Gastrocnemius medialis (tissue), 4 donors: Measurements from ENCODE around the gene THRAP3. TPM values are rescaled to one million over a fixed set of nuclear protein-coding genes. Genes with fewer than 3 reads are reported as not detected.
A peak's percentile ranks its signal among the peaks of the same experiment; 100 is the strongest.
"Not testable (repeated sequence)": the region's sequence is repeated elsewhere in the genome, so short reads cannot be mapped to it uniquely, and the experiment has no call there.

Source experiments
- ATAC-seq, 2 donors: fragments of 150-250 bp; one replicate each; pipeline ENCODE4 v1.9.1; 2016
- DNase-seq, 2 donors: peaks; one replicate each; pipeline ENCODE4 v3.0.0-alpha.2; 2019
- H3K27ac ChIP-seq, 4 donors: fragments of 200-600 bp; sonication (generic); 1 replicate in 1 of 4; 2 replicates in 3 of 4; pipeline ENCODE4 v1.5.1; 2016 to 2018; ENCODE audit warnings: mild to moderate bottlenecking in 2 of 4, moderate library complexity in 1 of 4
- H3K27me3 ChIP-seq, 3 donors: fragments of 200-600 bp; sonication (generic) in 2 of 3; 1 replicate in 1 of 3; 2 replicates in 2 of 3; pipeline versions ENCODE4 v1.5.1 to v1.6.0; 2016 to 2019; ENCODE audit warnings: mild to moderate bottlenecking in 1 of 3, moderate library complexity in 1 of 3
- H3K36me3 ChIP-seq, 2 donors: fragments of 200-600 bp; sonication (generic) in 1 of 2; one replicate each; pipeline ENCODE4 v1.5.1; 2017 to 2018
- H3K4me1 ChIP-seq, 2 donors: fragments of 200-600 bp; sonication (generic) in 1 of 2; one replicate each; pipeline ENCODE4 v1.5.1; 2016 to 2017; ENCODE audit warnings: mild to moderate bottlenecking in 2 of 2
- H3K4me3 ChIP-seq, 4 donors: fragments of 200-600 bp; sonication (generic) in 3 of 4; 1 replicate in 1 of 4; 2 replicates in 3 of 4; pipeline ENCODE4 v1.5.1; 2016 to 2019; ENCODE audit warnings: mild to moderate bottlenecking in 2 of 4
- H3K9me3 ChIP-seq, 3 donors: fragments of 200-600 bp; sonication (generic) in 2 of 3; 1 replicate in 1 of 3; 2 replicates in 2 of 3; pipeline ENCODE4 v1.5.1; 2016 to 2019
- CTCF ChIP-seq, 5 experiments: fragments of 450-650 bp in 3 of 5; fragments of 200-600 bp in 2 of 5; sonication (generic) in 2 of 5; IDR thresholded peaks in 4 of 5; conservative IDR thresholded peaks in 1 of 5; 1 replicate in 4 of 5; 2 replicates in 1 of 5; pipeline ENCODE4 v1.5.1; 2016 to 2019; ENCODE audit warnings: antibody characterized with exemption in 5 of 5, mild to moderate bottlenecking in 3 of 5, moderate library complexity in 3 of 5
- POLR2A ChIP-seq, 2 donors: fragments of 450-650 bp; IDR thresholded peaks; one replicate each; pipeline ENCODE4 v1.6.1; 2017; ENCODE audit warnings: antibody characterized with exemption in 2 of 2, mild to moderate bottlenecking in 2 of 2, moderate library complexity in 2 of 2
- in situ Hi-C, 4 donors: fragments of 200-750 bp; cut with MboI; loops; one replicate each; pipeline versions ENCODE4 v1.15.0 to v1.8.0; 2017; ENCODE audit warnings: low sequenced_read_pairs in 4 of 4
- intact Hi-C: fragments of 100-400 bp; cut with DNase I; formaldehyde crosslinking; loops from one replicate; pipeline ENCODE4 v1.15.1; 2023; ENCODE audit warnings: low total_unique reads
- total RNA-seq, 4 donors: library from RNA; depleted of rRNA; stranded (reverse); fragments of >200 nt; gene quantifications; one replicate each; pipeline versions ENCODE4 v1.1.0 to v1.2.3, GENCODE V29; 2016

Gene THRAP3
- total RNA-seq, 4 donors from 2014 or later = 88.2 to 174 (median 146) TPM

- H3K4me3 ChIP-seq = no peak overlapping the region
- peaks cover 0 to under 1% of the 10 kb centered on the region in 2 donors for H3K36me3 ChIP-seq
- intact Hi-C loops = no loop called here
These were observed 15.8 kb downstream of the THRAP3 start for GRCh38 chr1:36239941-36240637.

GRCh38 chr1:36247538-36247937, 23.3 kb downstream of the THRAP3 start:
- Histone ChIP-seq H3K9me3 (no peaks in the 10 kb centered on the region), H3K27ac (peak overlapping the region; percentile 89 to 99 (median 93)), H3K4me1 (peaks cover 75 to 83% of the 10 kb centered on the region in 2 donors), H3K4me3 (no peak overlapping the region), H3K36me3 (no peaks in the 10 kb centered on the region), H3K27me3 (no peaks in the 10 kb centered on the region)
- ATAC-seq (no peak), DNase-seq (no peak)
- intact Hi-C loops (no loop called here), in situ Hi-C loops (no loop called here)
- TF ChIP-seq POLR2A (IDR thresholded peaks at IDR 0.05) = no peak
- no peak for TF ChIP-seq CTCF (IDR thresholded peaks at IDR 0.05 in 4 of 5, conservative IDR thresholded peaks at IDR 0.05 in 1 of 5)

More at GRCh38 chr1:36239941-36240637, 15.8 kb downstream of the THRAP3 start:
- TF ChIP-seq POLR2A (IDR thresholded peaks at IDR 0.05) = no peak
- no peak for TF ChIP-seq CTCF (IDR thresholded peaks at IDR 0.05 in 4 of 5, conservative IDR thresholded peaks at IDR 0.05 in 1 of 5)
- peaks cover 73 to 84% of the 10 kb centered on the region in 2 donors for H3K4me1 ChIP-seq
- no peaks in the 10 kb centered on the region for H3K9me3 ChIP-seq
- in situ Hi-C loops = loop anchor here in 1 of 4 donors (10.0 kb wide), 1 partner anchor 45 kb away; no protein-coding TSS in a partner anchor
- no peaks in the 10 kb centered on the region for H3K27me3 ChIP-seq
- ATAC-seq = peak; percentile 59 to 65
- peak in 1 of 2 donors; percentile 60 for DNase-seq
- peak overlapping the region; percentile 90 to 99 (median 98) for H3K27ac ChIP-seq

GRCh38 chr1:36248250-36248894, 24.1 kb downstream of the THRAP3 start:
- no peak for TF ChIP-seq CTCF (IDR thresholded peaks at IDR 0.05 in 4 of 5, conservative IDR thresholded peaks at IDR 0.05 in 1 of 5)
- no peak for TF ChIP-seq POLR2A (IDR thresholded peaks at IDR 0.05)
- no peak overlapping the region for H3K4me3 ChIP-seq
- peak overlapping the region; percentile 89 to 99 (median 93) for H3K27ac ChIP-seq
- DNase-seq (peak; percentile 73 to 89), ATAC-seq (peak; percentile 80 to 81)
- no peaks in the 10 kb centered on the region for H3K9me3 ChIP-seq
- intact Hi-C loops (no loop called here), in situ Hi-C loops (no loop called here)
- H3K27me3 ChIP-seq = no peaks in the 10 kb centered on the region
- H3K4me1 ChIP-seq = peaks cover 78 to 85% of the 10 kb centered on the region in 2 donors
- H3K36me3 ChIP-seq = no peaks in the 10 kb centered on the region

DNA sequence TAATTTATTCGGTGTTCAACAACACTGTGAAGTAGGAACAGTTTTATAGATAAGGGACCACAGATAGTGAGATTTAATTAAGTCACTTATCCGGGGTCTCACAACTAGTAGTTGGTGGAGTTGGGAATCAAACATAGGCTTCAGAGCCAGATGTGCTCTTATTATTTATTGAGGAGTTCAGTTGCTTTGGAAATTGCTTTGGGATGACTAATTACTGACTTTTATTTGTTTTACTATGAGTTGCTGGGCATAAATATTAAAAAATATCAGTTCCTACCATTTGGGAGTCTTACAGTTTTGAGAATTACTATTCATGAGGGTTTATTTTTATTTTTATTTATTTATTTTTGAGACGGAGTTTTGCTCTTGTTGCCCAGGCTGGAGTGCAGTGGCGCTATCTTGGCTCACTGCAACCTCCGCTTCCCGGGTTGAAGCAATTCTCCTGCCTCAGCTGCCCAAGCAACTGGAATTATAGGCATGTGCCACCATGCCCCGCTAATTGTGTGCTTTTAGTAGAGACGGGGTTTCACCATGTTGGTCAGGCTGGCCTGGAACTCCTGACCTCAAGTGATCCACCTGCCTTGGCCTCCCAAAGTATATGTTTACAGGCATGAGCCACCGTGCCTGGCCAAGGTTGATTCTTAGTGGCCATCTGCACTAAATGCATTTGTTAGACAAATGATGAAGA, 27.7 kb downstream of the THRAP3 start:
- in situ Hi-C loops (no loop called here), intact Hi-C loops (no loop called here)
- H3K27me3 ChIP-seq = no peaks in the 10 kb centered on the region
- DNase-seq = peak; percentile 40 to 72
- peak; percentile 3 to 7 for ATAC-seq
- no peaks in the 10 kb centered on the region for H3K9me3 ChIP-seq
- peaks cover 87 to 89% of the 10 kb centered on the region in 2 donors for H3K4me1 ChIP-seq
- no peak overlapping the region for H3K4me3 ChIP-seq
- H3K27ac ChIP-seq = peak overlapping the region; percentile 89 to 99 (median 93)
- H3K36me3 ChIP-seq = no peaks in the 10 kb centered on the region
- peak in 1 of 2 donors; percentile 25 for TF ChIP-seq POLR2A (IDR thresholded peaks at IDR 0.05)
- TF ChIP-seq CTCF (IDR thresholded peaks at IDR 0.05 in 4 of 5, conservative IDR thresholded peaks at IDR 0.05 in 1 of 5) = no peak

DNA sequence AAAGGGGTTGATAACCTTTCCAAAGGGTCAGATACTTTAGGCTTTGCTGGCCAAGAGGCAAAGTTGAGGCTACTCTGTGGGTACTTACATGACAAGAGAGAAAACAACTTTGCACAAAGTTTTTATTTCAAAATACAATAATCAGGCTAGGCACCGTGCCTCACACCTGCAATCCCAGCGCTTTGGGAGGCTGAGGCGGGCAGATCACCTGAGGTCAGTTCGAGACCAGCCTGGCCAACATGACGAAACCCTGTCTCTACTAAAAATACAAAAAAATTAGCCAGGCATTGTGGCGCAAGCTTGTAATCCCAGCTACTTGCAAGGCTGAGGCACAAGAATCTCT, 28.2 kb downstream of the THRAP3 start:
- H3K4me1 ChIP-seq = peaks cover 91 to 93% of the 10 kb centered on the region in 2 donors
- intact Hi-C loops, ATAC-seq, H3K4me3 ChIP-seq, in situ Hi-C loops, H3K36me3 ChIP-seq, H3K9me3 ChIP-seq, H3K27me3 ChIP-seq: not testable (repeated sequence)
- peak in 1 of 2 donors; percentile 69 for DNase-seq
- H3K27ac ChIP-seq = peak overlapping the region; percentile 89 to 99 (median 93)
